GM21576 (cell line): ENCODE data around the gene IL17F.

ENCODE experiments used
- ATAC-seq: cut with Tn5 transposase; IDR thresholded peaks from one replicate; pipeline ENCODE4 v1.9.1; 2021; ENCODE audit warnings: mild to moderate bottlenecking, moderate library complexity; ENCODE audit not compliant: unreplicated experiment

IL17F gene

GRCh38 chr6:52244400-52244799 lies at the start of gene IL17F:
Gene IL17F (minus strand): TSS chr6:52244500. CDS start chr6:52244429, 71 bp downstream.
- no peak for ATAC-seq

- ATAC-seq, result no peak
Measured at GRCh38 chr6:52293067-52293466, 48.8 kb upstream of the IL17F start.

- no peak for ATAC-seq
Measured at GRCh38 chr6:52288841-52289240, 44.5 kb upstream of the IL17F start.

GRCh38 chr6:52288216-52288615 lies 43.9 kb upstream of the IL17F start:
- ATAC-seq, result no peak

- ATAC-seq, result no peak
Measured at GRCh38 chr6:52286798-52287432, 42.6 kb upstream of the IL17F start.

- no peak for ATAC-seq
Measured at GRCh38 chr6:52285177-52286068, 41.1 kb upstream of the IL17F start.

- ATAC-seq, result peak; percentile 98
Measured at GRCh38 chr6:52284460-52285176, 40.3 kb upstream of the IL17F start, which contains the start of gene MCM3. Gene MCM3 (minus strand): TSS chr6:52284742. CDS start chr6:52284674, 68 bp downstream.

- ATAC-seq, result no peak
Measured at GRCh38 chr6:52284131-52284459, 39.8 kb upstream of the IL17F start.

- no peak for ATAC-seq
Measured at GRCh38 chr6:52283111-52283510, 38.8 kb upstream of the IL17F start.

GRCh38 chr6:52276130-52276529 lies 31.8 kb upstream of the IL17F start:
- no peak for ATAC-seq

GRCh38 chr6:52271852-52272460 lies 27.7 kb upstream of the IL17F start:
- ATAC-seq, result no peak

- ATAC-seq, result peak; percentile 73
Measured at GRCh38 chr6:52263709-52264540, 19.6 kb upstream of the IL17F start.

- no peak for ATAC-seq
Measured at GRCh38 chr6:52262620-52263344, 18.5 kb upstream of the IL17F start.

GRCh38 chr6:52261229-52261628 lies 16.9 kb upstream of the IL17F start:
- no peak for ATAC-seq

- no peak for ATAC-seq
Measured at GRCh38 chr6:52260634-52261033, 16.3 kb upstream of the IL17F start.

GRCh38 chr6:52255434-52255833 lies 11.1 kb upstream of the IL17F start:
- no peak for ATAC-seq

- ATAC-seq, result no peak
Measured at GRCh38 chr6:52254731-52255378, 10.6 kb upstream of the IL17F start.

GRCh38 chr6:52253494-52253893 lies 9.2 kb upstream of the IL17F start:
- no peak for ATAC-seq

- ATAC-seq, result no peak
Measured at GRCh38 chr6:52251113-52251512, 6.8 kb upstream of the IL17F start.
